NCI-H524 treated with DMSO at 0.1 percent for 48 hours (cell line): ENCODE measurements around the gene SLAMF1.
"Not testable (repeated sequence)": the region's sequence is repeated elsewhere in the genome, so short reads cannot be mapped to it uniquely, and the experiment has no call there.

Experiments
- DNase-seq: peaks from one replicate; lab custom pipeline; 2025; lab: John Stamatoyannopoulos, UW

Gene SLAMF1, protein sequence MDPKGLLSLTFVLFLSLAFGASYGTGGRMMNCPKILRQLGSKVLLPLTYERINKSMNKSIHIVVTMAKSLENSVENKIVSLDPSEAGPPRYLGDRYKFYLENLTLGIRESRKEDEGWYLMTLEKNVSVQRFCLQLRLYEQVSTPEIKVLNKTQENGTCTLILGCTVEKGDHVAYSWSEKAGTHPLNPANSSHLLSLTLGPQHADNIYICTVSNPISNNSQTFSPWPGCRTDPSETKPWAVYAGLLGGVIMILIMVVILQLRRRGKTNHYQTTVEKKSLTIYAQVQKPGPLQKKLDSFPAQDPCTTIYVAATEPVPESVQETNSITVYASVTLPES

DNA sequence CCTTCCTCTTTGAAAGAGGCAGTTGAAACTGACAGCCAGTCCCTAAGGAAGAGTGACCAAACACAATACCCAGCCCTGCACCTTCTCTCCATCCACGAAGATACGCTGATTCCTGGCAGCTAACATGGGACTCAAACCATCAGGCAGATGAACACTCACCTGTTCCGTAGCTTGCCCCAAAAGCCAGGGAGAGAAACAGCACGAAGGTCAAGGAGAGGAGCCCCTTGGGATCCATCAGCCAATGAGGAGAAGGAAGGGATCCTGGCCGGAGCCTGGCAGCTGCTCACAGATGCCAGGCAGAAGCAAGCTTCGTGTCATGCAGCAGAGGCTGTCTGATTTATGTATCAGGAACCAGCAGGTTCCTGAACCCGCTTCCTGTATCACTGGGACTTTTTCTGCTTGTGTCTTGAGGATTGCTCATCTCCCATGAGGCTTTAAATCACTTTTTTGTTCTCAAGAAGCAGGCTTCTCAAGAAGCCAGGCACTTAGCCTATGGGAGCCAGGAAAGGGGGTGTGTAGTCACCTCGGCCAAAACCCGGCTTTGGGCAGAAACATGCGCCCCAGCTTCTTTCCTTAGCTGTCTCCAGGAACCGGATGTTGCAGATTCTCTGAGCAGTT is at the start of gene SLAMF1:
TSS of gene SLAMF1 (minus strand) at position 334 of the 618 bp plus-strand sequence. CDS start at position 235, 99 bp downstream.
- no peak for DNase-seq

DNA sequence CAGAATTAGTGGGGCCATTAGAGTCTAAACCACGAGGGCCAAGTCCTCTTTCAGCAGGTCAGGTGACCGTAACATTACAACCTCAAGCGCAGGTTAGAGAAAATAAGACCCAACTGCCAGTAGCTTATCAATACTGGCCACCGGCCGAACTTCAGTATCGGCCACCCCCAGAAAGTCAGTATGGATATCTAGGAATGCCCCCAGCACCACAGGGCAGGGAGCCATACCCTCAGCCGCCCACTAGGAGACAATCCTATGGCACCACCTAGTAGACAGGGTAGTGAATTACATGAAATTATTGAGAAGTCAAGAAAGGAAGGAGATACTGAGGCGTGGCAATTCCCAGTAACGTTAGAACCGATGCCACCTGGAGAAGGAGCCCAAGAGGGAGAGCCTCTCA is 45.5 kb upstream of the SLAMF1 start:
- not testable (repeated sequence) for DNase-seq

DNA sequence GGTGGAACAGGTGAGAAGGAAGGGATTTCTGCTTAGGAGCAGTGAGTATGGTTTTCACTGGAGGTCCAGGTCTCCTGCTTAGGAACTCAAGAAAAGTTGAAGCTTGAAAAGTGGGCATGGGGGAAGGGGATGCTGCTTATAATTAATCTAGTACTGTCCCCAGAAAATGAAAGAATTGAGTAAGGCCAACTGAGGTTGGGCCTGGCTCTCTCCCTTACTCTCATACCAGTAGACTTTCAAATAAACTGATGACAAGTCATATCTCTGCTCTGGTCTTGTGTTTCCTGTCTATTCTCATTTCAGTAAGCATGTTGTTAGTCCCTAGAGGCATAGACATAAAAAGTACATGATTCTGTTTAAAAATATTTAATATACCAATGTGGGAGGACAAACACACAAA is 38.4 kb upstream of the SLAMF1 start:
- DNase-seq, result no peak

DNA sequence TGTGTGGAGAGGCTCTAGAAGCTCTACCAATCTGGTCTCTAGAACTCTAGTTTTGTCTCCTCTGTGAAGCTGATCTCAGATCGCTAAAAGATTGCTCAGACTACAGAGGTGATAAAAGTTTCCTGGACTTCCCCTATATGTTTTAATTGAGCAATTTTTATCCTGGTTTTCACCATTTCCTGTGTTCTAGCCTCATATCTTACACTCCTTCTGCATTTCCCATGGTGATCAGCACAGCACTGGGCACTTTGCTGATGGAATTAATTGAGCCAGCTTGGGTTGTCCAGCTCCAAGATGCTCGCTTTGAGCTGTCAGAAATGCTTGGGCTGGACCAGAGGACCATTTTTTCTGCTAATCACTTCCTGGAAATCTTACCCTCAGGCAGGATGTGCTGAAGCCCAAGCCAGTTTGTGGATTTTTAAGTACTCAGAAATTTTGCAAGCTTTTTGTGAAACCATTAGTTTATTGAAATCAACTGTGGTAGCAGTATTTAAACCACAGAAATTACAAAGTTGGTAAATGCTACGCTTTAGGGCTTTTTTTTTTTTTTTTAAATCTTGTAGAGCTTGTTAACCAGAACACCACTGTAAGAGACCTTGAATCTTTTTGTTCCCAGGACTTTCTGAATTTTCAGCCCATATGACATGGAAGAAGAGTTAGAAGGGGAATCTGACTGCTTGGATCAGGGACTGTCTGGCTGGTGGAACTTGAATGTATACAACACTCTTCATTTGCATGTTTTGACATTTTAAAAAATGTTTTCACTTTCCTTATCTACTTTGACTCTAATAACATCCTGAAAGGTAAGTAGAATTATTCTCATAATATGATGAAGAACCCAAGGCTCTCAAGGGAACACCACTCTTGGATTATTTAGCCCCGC is 36.4 kb upstream of the SLAMF1 start:
- DNase-seq, result no peak

DNA sequence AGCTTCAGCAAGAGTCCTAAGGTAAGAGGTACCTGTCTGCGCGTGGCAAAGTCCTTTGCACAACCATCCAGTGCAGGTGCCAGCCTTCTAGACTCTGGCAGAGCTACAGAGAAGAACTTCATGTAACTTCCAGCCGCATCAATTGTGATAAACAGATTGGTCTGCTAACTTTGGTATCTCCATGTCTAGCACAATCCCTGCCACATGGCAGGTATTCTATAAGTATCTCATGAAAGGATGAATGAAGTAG is 35.0 kb upstream of the SLAMF1 start:
- DNase-seq, result no peak

DNA sequence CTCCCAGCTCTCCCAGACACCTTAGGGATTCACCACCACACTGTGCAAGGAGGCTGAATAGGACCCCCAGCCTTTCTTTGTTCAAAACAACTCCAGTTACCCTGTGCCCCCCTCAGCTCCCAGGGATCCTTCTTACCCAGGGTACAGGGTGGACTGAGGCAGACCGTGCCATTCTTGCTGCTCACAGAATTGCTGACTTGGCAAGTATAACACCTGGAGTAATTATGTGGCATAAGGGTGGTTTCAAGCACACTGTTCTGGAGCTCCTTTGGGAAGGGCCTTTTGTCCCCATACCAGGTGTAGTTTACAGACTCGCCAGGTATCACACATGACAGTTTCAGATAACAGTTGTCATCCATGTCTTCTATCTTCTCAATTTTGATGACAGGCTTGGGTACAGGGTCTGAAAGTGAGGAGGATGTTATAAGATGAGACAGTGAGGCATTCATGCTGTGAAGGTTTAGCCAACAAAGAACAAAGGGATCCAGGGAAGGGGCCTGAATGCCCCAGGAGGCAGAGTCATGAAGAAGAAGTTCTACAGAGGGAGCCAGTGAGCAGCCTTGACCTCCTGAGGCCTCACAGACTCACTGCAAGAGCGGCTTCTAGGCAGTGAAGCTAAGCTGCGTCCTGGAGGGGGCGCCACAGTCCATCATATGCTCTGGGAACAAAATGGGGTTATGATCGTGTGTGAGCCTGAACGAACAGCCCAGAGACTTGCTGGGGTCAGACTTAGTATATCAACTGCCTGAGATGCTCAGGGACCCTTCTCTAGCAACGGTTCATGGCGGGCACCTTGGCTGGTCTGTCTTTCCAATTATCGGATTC is 34.4 kb upstream of the SLAMF1 start:
- DNase-seq, result no peak

DNA sequence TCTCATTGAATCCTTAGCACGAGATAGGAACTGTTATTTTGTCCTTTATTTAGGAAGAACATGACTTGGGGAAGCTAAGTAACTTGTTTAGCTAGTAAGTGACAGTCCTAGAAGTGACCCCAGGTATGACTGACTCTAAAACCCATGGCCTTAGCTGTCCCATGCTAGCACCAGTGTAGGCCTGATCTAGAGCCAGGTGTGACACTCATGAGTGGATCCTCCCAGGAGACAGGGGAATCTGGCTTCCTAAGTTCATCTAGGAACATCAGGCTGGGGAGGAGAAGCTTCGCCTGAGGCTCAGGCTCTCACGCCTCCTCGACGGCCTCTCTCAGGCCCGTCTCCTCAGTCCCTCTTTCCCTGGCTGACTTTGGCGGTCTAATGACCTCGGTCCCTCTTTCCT is 33.6 kb upstream of the SLAMF1 start:
- DNase-seq, result no peak

DNA sequence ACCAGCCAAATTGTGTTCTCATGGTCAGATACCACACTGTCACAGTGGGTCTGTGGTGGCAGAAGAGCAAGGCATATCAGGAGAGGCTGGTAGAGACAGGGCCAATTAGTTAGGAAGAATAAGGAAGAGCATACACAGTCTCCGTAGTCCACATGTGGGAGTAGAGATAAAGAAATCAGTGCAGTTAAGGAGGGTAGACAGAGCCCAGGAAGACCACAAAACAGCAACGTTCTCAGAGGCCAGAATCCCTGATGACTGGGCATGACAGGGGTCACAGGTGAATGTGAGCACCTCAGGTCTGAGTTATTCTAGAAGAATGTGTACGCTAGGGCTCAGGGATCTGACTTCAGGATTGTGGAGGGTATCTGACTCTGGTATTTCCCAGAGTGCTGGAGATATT is 33.0 kb upstream of the SLAMF1 start:
- no peak for DNase-seq

DNA sequence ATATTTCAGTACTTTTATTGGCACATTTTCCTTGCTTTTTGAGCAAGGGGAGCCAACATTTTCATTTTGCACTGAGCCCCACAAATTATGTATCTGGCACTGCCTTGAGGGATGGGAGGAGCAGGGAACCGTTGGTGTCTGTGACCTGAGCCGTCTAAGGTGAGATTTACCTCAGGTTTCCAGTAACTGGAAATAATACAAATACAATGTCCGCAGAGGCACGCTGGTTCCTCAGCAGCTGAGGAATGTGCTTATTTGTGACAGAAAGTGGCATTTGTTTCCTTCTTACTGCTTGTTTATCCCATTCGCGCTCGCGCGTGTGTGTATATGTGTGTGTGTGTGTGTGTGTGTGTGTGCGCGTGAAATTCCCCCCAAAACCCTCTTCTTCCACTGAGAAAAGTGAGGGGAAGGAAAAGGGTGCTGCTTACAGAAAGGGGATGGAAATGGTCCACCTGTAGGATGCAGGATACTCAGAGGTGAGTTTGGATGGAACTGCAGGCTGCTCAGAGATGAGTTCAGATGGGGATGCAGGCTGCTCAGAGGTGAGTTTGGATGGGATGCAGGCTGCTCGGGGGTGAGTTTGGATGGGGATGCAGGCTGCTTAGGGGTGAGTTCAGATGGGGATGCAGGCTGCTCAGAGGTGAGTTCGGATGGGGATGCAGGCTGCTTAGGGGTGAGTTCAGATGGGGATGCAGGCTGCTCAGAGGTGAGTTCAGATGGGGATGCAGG is 30.2 kb upstream of the SLAMF1 start:
- no peak for DNase-seq

DNA sequence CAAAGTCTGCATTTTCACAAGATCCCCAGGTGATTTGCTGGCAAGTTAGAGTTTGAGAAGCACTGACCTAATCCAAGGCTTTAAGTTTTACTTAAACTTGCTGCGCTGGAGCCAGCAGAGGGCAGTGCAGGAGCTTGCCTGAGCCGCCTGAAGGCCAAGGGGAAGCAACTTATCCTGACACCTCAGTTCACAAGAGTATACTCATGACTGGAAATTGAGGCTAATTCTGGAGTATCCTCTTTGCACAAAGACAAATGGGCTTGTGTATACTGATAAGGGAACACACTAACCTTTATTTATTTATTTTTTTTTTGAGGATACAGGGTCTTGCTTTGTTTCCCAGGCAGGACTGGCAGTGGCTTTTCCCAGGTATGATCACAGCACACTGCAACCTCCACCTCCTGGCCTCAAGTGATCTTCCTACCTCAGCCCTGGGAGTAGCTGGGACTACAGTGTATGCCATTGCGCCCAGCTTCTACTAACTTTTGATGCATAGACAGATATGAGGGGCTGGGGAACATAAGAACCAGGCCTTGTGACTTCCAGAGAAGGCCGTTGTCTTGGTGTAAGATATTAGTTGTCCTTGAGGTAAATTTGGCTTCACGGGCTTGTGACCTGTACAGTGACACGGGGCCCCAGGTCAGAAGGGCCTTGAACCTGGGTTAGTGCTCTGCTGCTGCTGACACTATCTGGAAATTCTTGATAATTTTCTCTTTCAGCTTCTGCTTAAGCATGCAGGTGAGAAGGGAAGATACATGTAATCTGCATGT is 29.0 kb upstream of the SLAMF1 start:
- no peak for DNase-seq

DNA sequence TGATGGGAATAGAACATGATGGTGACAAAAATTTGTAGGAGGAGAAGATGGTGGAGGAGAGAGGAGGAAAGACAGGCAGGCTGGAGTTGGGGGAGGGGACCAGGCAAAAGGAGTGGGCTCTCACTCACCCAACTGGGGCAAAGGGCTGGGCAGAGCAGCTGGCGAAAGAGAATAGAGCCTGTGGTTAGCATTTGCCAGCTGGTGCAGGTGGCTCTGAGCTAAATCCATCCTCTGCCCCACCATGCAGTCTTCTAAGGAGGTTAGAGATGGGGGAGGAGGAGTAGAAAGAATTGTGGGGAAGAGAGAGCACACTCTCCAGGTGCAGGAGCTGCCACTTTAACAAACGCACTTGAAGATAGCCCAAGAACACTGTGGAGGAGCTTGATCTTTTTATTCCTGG is 27.6 kb upstream of the SLAMF1 start:
- no peak for DNase-seq

DNA sequence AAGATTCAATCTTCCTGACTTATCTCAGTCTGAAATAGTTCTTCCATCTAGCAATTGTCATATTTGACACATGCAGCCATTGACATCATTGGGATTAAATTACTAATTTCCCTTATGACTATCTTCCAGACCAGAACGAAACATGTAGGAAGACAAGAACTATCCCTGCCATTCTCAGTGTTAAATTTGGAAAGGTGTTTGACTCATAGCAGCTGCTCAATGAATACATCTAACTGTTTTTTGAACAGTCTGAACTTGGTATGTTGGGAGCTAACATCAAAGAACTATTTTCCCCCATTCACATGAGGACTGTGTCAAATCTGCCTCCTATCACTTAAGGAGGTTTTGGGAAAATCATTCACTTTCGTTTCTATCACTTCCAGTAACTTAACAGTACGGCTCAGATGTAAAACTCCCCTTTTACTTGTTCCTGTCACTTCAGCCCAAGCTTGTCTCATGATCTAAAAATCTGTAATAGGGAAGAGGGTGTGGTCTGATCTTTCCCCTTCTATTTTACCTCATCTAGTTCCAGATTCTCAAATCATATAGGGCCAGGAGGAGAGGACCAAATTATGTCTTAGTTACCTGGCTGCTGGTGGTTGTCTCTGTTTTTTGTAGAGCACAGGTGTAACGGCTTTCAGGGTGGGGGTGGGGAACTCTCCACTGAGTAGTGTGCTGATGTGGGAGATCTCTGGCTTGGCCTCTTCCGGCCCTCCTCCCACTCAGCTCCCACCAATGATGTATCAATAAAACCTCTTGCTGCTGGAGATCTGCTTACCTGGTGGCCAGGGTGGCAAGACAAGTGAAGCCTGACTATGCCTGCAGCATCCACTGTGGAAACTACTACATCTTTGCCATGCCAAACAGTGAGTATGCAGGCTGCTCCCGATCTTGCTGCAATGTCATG is 26.2 kb upstream of the SLAMF1 start:
- no peak for DNase-seq

DNA sequence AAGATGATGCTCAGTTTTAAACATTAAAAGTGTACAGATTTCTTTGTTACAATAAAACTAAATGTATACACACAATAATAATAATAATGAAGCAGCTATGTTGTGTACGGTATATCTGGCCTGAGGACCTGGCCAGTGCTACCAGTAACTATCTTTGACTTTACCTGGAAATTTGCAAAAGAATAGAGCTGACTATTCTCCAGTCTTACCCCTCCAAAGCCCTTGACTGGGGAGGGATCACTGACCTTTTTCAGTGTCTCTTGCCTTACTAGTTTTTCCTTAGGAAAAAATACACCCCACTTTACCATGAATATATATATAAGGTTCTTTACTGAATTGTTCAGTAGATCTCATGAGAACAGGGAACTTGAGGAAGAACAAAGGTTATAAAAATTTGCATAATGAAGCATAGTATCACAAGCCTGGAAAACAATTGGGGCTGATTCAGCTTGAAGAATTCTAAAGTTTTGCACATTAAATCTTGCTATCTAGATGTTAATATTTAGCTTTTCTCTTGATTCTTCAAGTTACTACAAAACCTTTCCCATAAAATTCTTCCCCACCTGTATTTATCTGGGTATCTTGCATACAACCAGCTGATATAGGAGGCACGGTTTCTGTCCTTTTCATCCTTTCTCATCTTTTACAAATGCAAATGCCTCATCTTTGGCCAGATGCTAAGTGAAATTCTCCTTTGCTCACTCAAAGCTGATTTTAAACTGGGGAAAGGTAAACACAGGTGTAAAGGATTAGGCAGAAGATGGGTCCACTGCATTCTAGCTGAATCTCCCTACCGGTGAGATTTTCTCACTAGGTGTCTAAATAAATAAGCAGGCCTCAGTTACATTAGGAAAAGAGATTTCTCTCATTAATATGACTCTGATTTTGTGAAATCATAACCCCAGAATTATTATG is 25.0 kb upstream of the SLAMF1 start:
- DNase-seq, result no peak

DNA sequence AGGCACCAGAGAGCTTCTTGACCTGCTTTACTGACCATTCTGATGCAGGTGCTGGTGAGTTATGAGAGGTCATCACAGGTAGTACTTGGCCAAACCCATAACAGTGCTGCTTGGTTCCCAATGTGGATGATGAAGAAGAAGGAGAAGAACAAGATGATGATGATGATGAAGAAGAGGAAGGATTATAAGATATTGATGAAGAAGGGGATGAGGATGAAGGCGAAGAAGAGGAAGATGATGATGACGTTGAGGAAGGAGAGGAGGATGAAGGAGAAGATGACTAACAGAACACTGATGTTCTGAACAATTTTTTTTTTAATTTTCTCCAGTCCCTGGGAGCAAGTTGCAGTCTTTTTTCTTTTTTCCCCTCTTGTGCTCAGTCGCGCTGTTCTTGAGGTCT is 23.9 kb upstream of the SLAMF1 start:
- DNase-seq, result no peak

DNA sequence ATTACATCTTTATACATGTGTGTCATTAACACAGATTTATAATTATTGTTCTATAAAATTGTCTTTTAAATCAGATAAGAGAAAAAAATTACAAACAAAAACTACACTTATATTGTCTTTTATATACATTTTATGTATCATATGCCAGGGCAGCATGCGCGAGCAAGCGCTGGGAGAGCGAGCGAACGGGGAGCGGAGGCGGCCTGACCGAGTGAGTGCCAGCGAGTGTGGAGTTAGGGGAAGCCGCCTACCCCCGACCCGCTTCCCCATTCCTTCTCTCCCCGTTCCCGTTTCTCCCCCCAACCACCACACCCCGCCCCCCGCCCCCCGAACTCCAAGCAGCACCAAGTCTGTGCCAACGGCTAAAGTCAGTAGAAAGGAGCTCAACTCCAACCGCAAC is 23.0 kb upstream of the SLAMF1 start:
- DNase-seq, result no peak

DNA sequence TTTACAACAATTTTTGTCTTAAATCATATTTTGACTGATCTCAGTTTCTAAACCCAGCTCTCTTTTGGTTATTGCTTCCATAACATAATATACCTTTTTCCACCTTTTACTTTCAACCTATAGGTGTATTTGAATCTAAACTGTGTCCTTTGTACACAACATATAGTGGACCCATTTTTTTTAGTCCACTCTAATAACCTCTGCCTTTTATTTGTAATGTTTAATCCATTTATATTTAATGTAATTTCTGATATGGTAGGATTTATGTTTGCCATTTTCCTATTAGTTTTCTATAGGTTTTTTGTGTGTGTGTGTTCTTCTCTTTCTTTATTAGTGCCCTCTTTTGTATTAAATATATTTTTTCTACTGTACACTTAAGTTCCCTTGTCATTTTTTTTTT is 22.4 kb upstream of the SLAMF1 start:
- DNase-seq, result no peak

DNA sequence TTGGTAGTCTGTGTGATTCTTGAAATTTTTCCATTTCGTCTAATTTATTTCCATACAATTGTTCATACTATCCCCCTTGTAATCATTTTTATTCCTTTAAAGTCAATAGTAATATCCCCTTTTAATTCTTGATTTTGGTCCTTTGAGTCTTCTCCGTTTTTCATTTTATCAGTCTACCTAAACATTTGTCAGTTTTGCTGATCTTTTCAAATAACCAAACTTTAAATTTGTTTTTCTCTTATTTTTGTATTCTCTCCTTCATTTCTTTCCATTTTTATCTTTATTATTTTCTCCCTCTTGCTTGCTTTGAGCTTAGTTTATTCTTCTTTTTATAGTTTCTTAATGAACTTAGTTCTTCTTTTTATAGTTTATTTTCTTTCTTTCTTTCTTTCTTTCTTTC is 21.1 kb upstream of the SLAMF1 start:
- DNase-seq, result no peak

DNA sequence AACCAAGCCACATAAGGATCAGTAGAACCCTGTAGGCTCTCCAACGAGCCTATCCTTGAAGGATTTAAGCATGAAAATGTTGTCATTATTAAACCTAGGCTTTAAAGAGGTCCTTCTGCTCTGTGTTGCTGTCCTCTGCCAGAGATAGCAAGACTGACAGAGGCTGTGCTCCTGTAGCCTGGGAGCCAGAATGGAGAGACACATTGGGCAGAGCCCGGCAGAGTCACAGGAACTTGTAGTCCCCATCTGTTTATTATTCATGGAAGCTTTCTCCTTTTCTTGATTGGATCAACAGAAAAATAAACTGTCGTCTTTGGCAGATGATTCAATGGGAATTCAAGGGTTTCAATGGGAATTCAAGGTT is 19.2 kb upstream of the SLAMF1 start:
- DNase-seq, result no peak
